HEK293 (cell line): ENCODE measurements around the gene B4GALNT3.
A peak's percentile ranks its signal among the peaks of the same experiment; 100 is the strongest.

Experiments
- ATF2 ChIP-seq: fragments of 450-650 bp; formaldehyde crosslinking; IDR thresholded peaks from 2 replicates; pipeline ENCODE4 v1.5.1; 2016; ENCODE audit warnings: missing biosample characterization, missing genetic modification characterization, low read depth
- ELK4 ChIP-seq: IDR thresholded peaks from 2 replicates; pipeline ENCODE4 v1.6.1; 2011; ENCODE audit warnings: mild to moderate bottlenecking, low read depth, low read length, borderline replicate concordance
- KLF17 ChIP-seq: fragments of 450-650 bp; formaldehyde crosslinking; IDR thresholded peaks from 2 replicates; pipeline ENCODE4 v1.5.1; 2016; ENCODE audit warnings: missing biosample characterization, missing genetic modification characterization
- OVOL3 ChIP-seq: fragments of 450-650 bp; formaldehyde crosslinking; IDR thresholded peaks from 2 replicates; pipeline ENCODE4 v1.5.1; 2016; ENCODE audit warnings: missing biosample characterization, missing genetic modification characterization
- PBX3 ChIP-seq: sonication (generic); formaldehyde crosslinking; IDR thresholded peaks from 2 replicates; pipeline ENCODE4 v1.8.1; 2022; ENCODE audit warnings: mild to moderate bottlenecking, moderate library complexity, missing genetic modification reagents
- PRDM1 ChIP-seq: fragments of 450-650 bp; formaldehyde crosslinking; IDR thresholded peaks from 2 replicates; pipeline ENCODE4; 2016; ENCODE audit warnings: missing biosample characterization, missing genetic modification characterization
- PRDM10 ChIP-seq: fragments of 450-650 bp; formaldehyde crosslinking; IDR thresholded peaks from 2 replicates; pipeline ENCODE4 v1.5.1; 2016; ENCODE audit warnings: missing biosample characterization, missing genetic modification characterization
- TCF7L2 ChIP-seq: IDR thresholded peaks from 2 replicates; pipeline ENCODE4 v1.6.1; 2011; ENCODE audit warnings: low read depth, mild to moderate bottlenecking, inconsistent platforms, low read length, moderate library complexity, borderline replicate concordance
- YY1 ChIP-seq: fragments of 450-650 bp; formaldehyde crosslinking; IDR thresholded peaks from 2 replicates; pipeline ENCODE4 v1.5.1; 2018; ENCODE audit warnings: missing biosample characterization, missing genetic modification characterization
- ZBTB26 ChIP-seq: fragments of 450-650 bp; formaldehyde crosslinking; optimal IDR thresholded peaks from 2 replicates; pipeline ENCODE3; 2016; ENCODE audit warnings: missing biosample characterization, mild to moderate bottlenecking, missing genetic modification characterization
- ZNF146 ChIP-seq: fragments of 450-650 bp; formaldehyde crosslinking; IDR thresholded peaks from 2 replicates; pipeline ENCODE4 v1.5.1; 2016; ENCODE audit warnings: missing biosample characterization, missing genetic modification characterization
- ZNF18 ChIP-seq: fragments of 450-650 bp; formaldehyde crosslinking; IDR thresholded peaks from 2 replicates; pipeline ENCODE4 v1.5.1; 2016; ENCODE audit warnings: missing biosample characterization, missing genetic modification characterization
- ZNF2 ChIP-seq: fragments of 450-650 bp; formaldehyde crosslinking; IDR thresholded peaks from 2 replicates; pipeline ENCODE4 v1.5.1; 2016; ENCODE audit warnings: missing biosample characterization, missing genetic modification characterization
- ZNF202 ChIP-seq: fragments of 450-650 bp; formaldehyde crosslinking; IDR thresholded peaks from 2 replicates; pipeline ENCODE4 v1.5.1; 2016; ENCODE audit warnings: missing biosample characterization, missing genetic modification characterization, borderline replicate concordance
- ZNF223 ChIP-seq: fragments of 450-650 bp; formaldehyde crosslinking; IDR thresholded peaks from 2 replicates; pipeline ENCODE4 v1.5.1; 2016; ENCODE audit warnings: missing biosample characterization, missing genetic modification characterization
- ZNF24 ChIP-seq: fragments of 450-650 bp; formaldehyde crosslinking; IDR thresholded peaks from 2 replicates; pipeline ENCODE4 v1.5.1; 2016; ENCODE audit warnings: missing biosample characterization, missing genetic modification characterization
- ZNF335 ChIP-seq: fragments of 450-650 bp; formaldehyde crosslinking; conservative IDR thresholded peaks from 2 replicates; pipeline ENCODE4 v1.5.1; 2016; ENCODE audit warnings: missing biosample characterization, missing genetic modification characterization
- ZNF433 ChIP-seq: fragments of 450-650 bp; formaldehyde crosslinking; IDR thresholded peaks from 2 replicates; pipeline ENCODE4 v1.5.1; 2016; ENCODE audit warnings: missing biosample characterization, missing genetic modification characterization, low read depth
- ZNF561 ChIP-seq: fragments of 450-650 bp; IDR thresholded peaks from 2 replicates; pipeline ENCODE4 v1.5.1; 2018; ENCODE audit warnings: missing biosample characterization, missing genetic modification characterization, borderline replicate concordance
- ZNF639 ChIP-seq: fragments of 450-650 bp; formaldehyde crosslinking; IDR thresholded peaks from 2 replicates; pipeline ENCODE4 v1.5.1; 2016; ENCODE audit warnings: missing biosample characterization, missing genetic modification characterization
- ZNF654 ChIP-seq: fragments of 450-650 bp; formaldehyde crosslinking; IDR thresholded peaks from 2 replicates; pipeline ENCODE4 v1.5.1; 2016; ENCODE audit warnings: low read depth, missing biosample characterization, missing genetic modification characterization
- ZNF664 ChIP-seq: fragments of 450-650 bp; formaldehyde crosslinking; IDR thresholded peaks from 2 replicates; pipeline ENCODE4 v1.5.1; 2016; ENCODE audit warnings: missing biosample characterization, missing genetic modification characterization
- ZSCAN18 ChIP-seq: fragments of 450-650 bp; formaldehyde crosslinking; IDR thresholded peaks from 2 replicates; pipeline ENCODE4 v1.5.1; 2016; ENCODE audit warnings: missing biosample characterization, missing genetic modification characterization
- ZXDB ChIP-seq: fragments of 450-650 bp; formaldehyde crosslinking; IDR thresholded peaks from 2 replicates; pipeline ENCODE4 v1.5.1; 2016; ENCODE audit warnings: missing biosample characterization, missing genetic modification characterization

The B4GALNT3 gene

GRCh38 chr12:546920-547845, 87.4 kb downstream of the B4GALNT3 start (continued):
- TF ChIP-seq ZBTB26 (tag by site-specific recombination) (peak; percentile 25), ZNF202 (tag by site-specific recombination) (no peak), ZNF2 (tag by site-specific recombination) (peak; percentile 74), OVOL3 (tag by site-specific recombination) (no peak), ZNF639 (tag by site-specific recombination) (0 out of 2 replicates have a peak, but pooled peaks have one; percentile 23), ZNF335 (tag by site-specific recombination) (no peak), ZNF433 (no peak), ZNF146 (no peak), ATF2 (tag by site-specific recombination) (no peak), ZNF223 (tag by site-specific recombination) (no peak), PBX3 (no peak), PRDM1 (tag by site-specific recombination) (no peak), ZNF561 (tag by site-specific recombination) (no peak), KLF17 (peak; percentile 76), TCF7L2 (no peak), ZXDB (tag by site-specific recombination) (no peak), ZNF664 (no peak), ZNF654 (tag by site-specific recombination) (peak; percentile 74), ZNF24 (tag by site-specific recombination) (no peak), PRDM10 (tag by site-specific recombination) (no peak), YY1 (tag by site-specific recombination) (no peak), ELK4 (no peak), ZSCAN18 (no peak), ZNF18 (tag by site-specific recombination) (no peak)
